Vagina (tissue), 2 donors: ENCODE data around the gene HCRT. TPM values are rescaled to one million over a fixed set of nuclear protein-coding genes. Genes with fewer than 3 reads are reported as not detected.
A peak's percentile ranks its signal among the peaks of the same experiment; 100 is the strongest.

ENCODE experiments used
- DNase-seq, 2 donors: peaks; one replicate each; pipeline ENCODE4 v3.0.0-alpha.2; 2017; ENCODE audit errors: extremely low spot score in 2 of 2
- H3K27ac ChIP-seq: fragments of 200-600 bp; sonication (generic); one replicate; pipeline ENCODE4 v1.5.1; 2019
- H3K27me3 ChIP-seq: fragments of 200-600 bp; sonication (generic); one replicate; pipeline ENCODE4 v1.5.1; 2019
- H3K36me3 ChIP-seq, 2 donors: fragments of 200-600 bp; sonication (generic); one replicate each; pipeline ENCODE4 v1.5.1; 2017 to 2019
- H3K4me1 ChIP-seq: fragments of 200-600 bp; sonication (generic); one replicate; pipeline ENCODE4 v1.5.1; 2019
- H3K4me3 ChIP-seq, 2 donors: fragments of 200-600 bp; sonication (generic); 1 replicate in 1 of 2; 2 replicates in 1 of 2; pipeline ENCODE4 v1.5.1; 2016 to 2019
- H3K9me3 ChIP-seq: fragments of 200-600 bp; sonication (generic); one replicate; pipeline ENCODE4 v1.5.1; 2019
- POLR2A ChIP-seq, 2 donors: fragments of 450-650 bp; IDR thresholded peaks; one replicate each; pipeline ENCODE4 v1.6.1; 2017; ENCODE audit warnings: antibody characterized with exemption in 2 of 2, mild to moderate bottlenecking in 2 of 2, moderate library complexity in 2 of 2
- POLR2AphosphoS5 ChIP-seq, 2 donors: sonication (generic); formaldehyde crosslinking; IDR thresholded peaks; one replicate each; pipeline ENCODE4 v1.9.0; 2017; ENCODE audit warnings: antibody characterized with exemption in 2 of 2, mild to moderate bottlenecking in 2 of 2, low read depth in 1 of 2; ENCODE audit not compliant: insufficient read depth in 1 of 2
- intact Hi-C: fragments of 100-400 bp; cut with DNase I; formaldehyde crosslinking; loops from one replicate; pipeline ENCODE4 v1.15.1; 2023
- total RNA-seq: library from RNA; depleted of rRNA; stranded (reverse); fragments of >200 nt; gene quantifications from one replicate; pipeline ENCODE4 v1.2.3, GENCODE V29; 2016
- TF ChIP-seq, protein P1 (sequence below), 3 experiments: fragments of 450-650 bp in 2 of 3; fragments of 200-600 bp in 1 of 3; sonication (generic) in 1 of 3; IDR thresholded peaks; one replicate each; pipeline ENCODE4 v1.5.1; 2017 to 2019; ENCODE audit warnings: antibody characterized with exemption in 3 of 3, mild to moderate bottlenecking in 2 of 3, moderate library complexity in 2 of 3

HCRT gene
- total RNA-seq, 1 donor from 2014 or later, result not detected

DNA sequence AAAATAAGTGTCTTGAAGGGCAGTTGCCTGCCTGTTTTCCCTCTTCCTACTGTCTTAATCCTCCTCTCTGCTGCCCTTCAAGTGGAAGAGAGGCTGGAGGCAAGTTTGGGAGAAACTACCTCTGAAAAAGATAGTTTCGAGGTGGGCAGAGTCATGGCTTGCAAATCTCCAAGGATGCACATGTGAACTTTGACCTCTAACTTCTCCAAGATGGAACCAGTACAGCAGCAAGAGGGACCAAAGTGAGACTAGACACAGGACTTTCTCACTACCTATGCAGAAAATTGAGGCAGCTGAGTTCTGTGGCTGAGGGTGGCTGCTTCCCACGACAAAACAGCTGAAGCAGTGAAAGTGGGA is 3.4 kb downstream of the HCRT start:
- DNase-seq, result no peak

DNA sequence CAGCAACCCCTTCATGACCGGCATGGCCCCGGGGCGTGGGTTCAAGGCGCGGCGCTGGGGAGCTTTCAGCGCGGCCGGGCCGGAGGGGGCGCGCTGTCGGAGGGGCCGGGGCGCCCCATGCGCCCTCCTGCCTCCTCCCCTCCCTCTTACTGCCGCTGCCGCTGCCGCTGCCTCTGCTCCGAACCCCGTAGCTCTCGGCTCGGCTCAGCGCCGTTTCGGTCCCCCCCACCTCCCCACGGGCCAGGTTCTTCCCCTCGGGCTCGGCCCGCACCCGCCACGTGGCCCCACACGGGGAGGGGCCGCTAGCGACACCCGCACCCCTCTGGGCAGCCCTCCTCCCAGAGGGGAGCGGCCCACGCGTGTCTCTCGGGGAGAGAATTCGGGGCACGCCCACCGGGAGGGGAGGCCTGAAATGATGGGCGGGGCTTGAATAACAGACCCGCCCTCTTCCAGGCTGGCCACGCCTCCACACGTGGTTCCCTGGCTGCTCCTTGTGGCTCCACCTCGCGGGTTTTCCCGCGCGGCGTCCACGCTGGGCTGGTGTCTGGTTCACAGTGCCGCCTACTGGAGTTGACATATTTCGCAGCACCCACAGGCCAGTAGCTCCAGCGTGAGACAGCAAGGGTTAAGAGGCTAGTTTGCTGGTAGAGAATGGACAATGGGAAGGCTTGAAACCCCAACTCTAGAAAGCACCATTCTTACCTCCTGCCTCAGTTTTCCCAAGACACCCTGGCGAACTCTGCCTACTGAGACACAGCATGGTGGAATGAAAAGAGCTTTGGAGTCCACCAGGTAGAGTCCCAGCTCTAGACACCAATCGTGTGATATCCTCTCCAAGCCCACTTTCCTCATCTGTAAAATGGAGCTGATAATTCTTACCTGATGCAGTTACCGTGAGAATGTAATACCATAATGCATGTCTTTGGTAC is 4.1 kb downstream of the HCRT start, which contains the start of gene KCNH4:
Gene KCNH4, minus strand, starts transcription at position 221 of the 929 bp plus-strand sequence. Its CDS starts 197 bp downstream, at position 24.
- Histone ChIP-seq H3K27ac (no peak within 1 kb of the TSS), H3K36me3 (no peaks in the 10 kb centered on the region), H3K4me1 (peaks cover 23% of the 10 kb centered on the region), H3K27me3 (peaks cover 8% of the 10 kb centered on the region), H3K4me3 (peak within 1 kb of the TSS; percentile 36), H3K9me3 (no peaks in the 10 kb centered on the region)
- DNase-seq, result no peak
- intact Hi-C loops, result no loop called here
- TF ChIP-seq, protein P1, sequence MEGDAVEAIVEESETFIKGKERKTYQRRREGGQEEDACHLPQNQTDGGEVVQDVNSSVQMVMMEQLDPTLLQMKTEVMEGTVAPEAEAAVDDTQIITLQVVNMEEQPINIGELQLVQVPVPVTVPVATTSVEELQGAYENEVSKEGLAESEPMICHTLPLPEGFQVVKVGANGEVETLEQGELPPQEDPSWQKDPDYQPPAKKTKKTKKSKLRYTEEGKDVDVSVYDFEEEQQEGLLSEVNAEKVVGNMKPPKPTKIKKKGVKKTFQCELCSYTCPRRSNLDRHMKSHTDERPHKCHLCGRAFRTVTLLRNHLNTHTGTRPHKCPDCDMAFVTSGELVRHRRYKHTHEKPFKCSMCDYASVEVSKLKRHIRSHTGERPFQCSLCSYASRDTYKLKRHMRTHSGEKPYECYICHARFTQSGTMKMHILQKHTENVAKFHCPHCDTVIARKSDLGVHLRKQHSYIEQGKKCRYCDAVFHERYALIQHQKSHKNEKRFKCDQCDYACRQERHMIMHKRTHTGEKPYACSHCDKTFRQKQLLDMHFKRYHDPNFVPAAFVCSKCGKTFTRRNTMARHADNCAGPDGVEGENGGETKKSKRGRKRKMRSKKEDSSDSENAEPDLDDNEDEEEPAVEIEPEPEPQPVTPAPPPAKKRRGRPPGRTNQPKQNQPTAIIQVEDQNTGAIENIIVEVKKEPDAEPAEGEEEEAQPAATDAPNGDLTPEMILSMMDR (IDR thresholded peaks at IDR 0.05), result peak in 2 of 3 experiments; percentile 26 to 33
- TF ChIP-seq POLR2A (IDR thresholded peaks at IDR 0.05), result no peak

More for the DNA sequence above, 3.4 kb downstream of the HCRT start:
- H3K27me3 ChIP-seq, result peaks cover 8% of the 10 kb centered on the region
- no peaks in the 10 kb centered on the region for H3K9me3 ChIP-seq
- no peak for TF ChIP-seq POLR2A (IDR thresholded peaks at IDR 0.05)
- TF ChIP-seq POLR2AphosphoS5 (IDR thresholded peaks at IDR 0.05; ENCODE audit: insufficient read depth in 1 of 2, low read depth in 1 of 2), result no peak
- TF ChIP-seq, protein P1 (IDR thresholded peaks at IDR 0.05), result no peak
- intact Hi-C loops, result no loop called here
- H3K4me1 ChIP-seq, result peaks cover 23% of the 10 kb centered on the region
- H3K36me3 ChIP-seq, result no peaks in the 10 kb centered on the region
- no peak overlapping the region for H3K27ac ChIP-seq
- no peak overlapping the region for H3K4me3 ChIP-seq

DNA sequence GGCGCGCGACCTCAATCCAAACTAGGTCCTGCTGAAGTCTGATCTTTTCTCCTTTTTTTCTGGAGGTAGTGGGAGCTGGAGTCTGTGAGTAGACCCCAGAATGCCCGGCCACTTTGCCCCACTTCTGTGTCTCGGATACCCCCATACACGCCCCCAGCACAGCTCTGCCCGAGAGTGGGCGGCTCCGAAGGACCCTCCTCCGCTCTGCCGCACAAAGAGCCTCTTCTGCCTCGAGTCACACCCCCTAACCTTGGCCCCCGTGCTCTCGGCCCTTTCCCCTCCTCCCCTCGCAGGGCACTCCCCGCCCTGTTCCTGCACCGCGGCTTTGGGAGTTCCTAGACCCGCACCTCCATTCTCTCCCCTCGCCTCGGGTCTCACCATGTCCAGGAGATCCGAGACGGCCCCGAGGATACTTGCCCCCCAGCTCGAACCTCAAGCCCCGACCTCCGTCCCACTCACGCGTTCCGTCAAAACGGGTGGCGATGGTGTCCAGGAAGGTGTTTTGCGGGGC is 4.8 kb downstream of the HCRT start:
- DNase-seq, result no peak
- peak overlapping the region; percentile 36 for H3K4me3 ChIP-seq
- peaks cover 23% of the 10 kb centered on the region for H3K4me1 ChIP-seq
- TF ChIP-seq POLR2AphosphoS5 (IDR thresholded peaks at IDR 0.05; ENCODE audit: insufficient read depth in 1 of 2, low read depth in 1 of 2) (no peak), POLR2A (IDR thresholded peaks at IDR 0.05) (no peak)
- TF ChIP-seq, protein P1 (IDR thresholded peaks at IDR 0.05), result no peak
- no peaks in the 10 kb centered on the region for H3K36me3 ChIP-seq
- intact Hi-C loops, result no loop called here
- no peak overlapping the region for H3K27ac ChIP-seq
- peaks cover 8% of the 10 kb centered on the region for H3K27me3 ChIP-seq
- H3K9me3 ChIP-seq, result no peaks in the 10 kb centered on the region

DNA sequence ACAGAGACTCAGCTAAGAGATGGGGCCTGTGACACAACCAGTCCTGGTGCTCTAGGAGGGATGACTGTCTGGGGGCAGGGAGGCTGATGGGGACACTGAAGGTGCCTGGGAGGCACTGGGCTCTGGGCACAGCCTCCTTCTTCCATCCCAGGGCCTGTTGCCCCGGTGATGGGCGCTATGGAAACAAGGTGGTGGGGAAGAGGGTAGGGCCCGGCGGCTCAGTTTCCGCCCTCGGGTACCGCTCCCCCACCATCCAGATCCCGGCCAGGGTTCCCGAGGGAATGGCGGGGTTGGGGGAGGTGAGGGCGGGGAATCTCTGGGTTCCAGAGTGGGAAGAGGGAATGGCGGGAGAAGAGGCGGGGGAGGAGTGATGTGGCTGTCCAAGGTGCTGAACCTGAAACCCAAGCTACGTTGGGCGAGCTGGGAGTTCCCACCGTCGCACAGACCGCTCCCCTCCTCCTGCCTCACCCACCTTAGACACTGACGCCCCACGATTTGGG is 5.3 kb downstream of the HCRT start:
- Histone ChIP-seq H3K4me3 (no peak overlapping the region), H3K27me3 (peaks cover 8% of the 10 kb centered on the region)

More for the DNA sequence above, 5.3 kb downstream of the HCRT start:
- intact Hi-C loops, result loop anchor here (5.0 kb wide), 1 partner anchor 1713 kb away; no protein-coding TSS in a partner anchor
- DNase-seq, result no peak
- Histone ChIP-seq H3K36me3 (no peaks in the 10 kb centered on the region), H3K27ac (no peak overlapping the region), H3K9me3 (no peaks in the 10 kb centered on the region), H3K4me1 (peaks cover 23% of the 10 kb centered on the region)
- TF ChIP-seq POLR2A (IDR thresholded peaks at IDR 0.05), result no peak
- no peak for TF ChIP-seq POLR2AphosphoS5 (IDR thresholded peaks at IDR 0.05; ENCODE audit: insufficient read depth in 1 of 2, low read depth in 1 of 2)
- TF ChIP-seq, protein P1 (IDR thresholded peaks at IDR 0.05), result no peak
